ENCODE measurements around the gene AKAP5.

The AKAP5 gene, protein sequence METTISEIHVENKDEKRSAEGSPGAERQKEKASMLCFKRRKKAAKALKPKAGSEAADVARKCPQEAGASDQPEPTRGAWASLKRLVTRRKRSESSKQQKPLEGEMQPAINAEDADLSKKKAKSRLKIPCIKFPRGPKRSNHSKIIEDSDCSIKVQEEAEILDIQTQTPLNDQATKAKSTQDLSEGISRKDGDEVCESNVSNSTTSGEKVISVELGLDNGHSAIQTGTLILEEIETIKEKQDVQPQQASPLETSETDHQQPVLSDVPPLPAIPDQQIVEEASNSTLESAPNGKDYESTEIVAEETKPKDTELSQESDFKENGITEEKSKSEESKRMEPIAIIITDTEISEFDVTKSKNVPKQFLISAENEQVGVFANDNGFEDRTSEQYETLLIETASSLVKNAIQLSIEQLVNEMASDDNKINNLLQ

GRCh38 chr14:64465191-64465822 is at the start of gene AKAP5:
Gene AKAP5 (plus strand): TSS chr14:64465499. CDS start chr14:64468395, 2,896 bp downstream.
- peak; percentile 42 for DNase-seq (ENCODE audit: low spot score)

DNA sequence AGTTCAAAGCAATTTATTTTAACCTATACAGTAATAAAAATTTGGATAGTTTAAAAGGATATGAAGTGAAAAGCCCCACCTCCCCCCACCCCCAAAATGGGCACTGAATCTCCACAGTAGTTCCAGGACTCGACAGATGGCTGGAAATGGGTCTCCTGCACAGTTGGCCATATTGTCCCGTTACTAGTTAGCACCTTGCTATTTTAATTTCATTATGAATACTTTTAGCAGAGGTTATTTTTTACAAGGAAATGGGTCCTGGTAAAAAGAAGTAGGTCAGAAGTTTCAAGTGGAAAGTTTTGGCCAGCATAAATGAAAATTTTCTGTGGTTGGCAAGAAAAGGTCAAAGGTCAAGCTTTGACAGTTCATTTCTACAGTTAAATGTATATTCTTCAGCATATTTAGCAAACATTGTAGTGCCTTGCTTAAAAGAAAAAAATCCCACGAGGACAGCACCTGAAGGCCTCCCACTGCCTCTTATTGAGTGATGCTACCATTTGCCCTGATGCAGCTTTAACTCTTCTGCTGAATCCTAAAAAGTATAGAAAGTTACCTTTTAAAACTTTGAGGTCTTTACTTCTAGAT is 48.9 kb upstream of the AKAP5 start:
- DNase-seq (ENCODE audit: low spot score) = no peak

DNA sequence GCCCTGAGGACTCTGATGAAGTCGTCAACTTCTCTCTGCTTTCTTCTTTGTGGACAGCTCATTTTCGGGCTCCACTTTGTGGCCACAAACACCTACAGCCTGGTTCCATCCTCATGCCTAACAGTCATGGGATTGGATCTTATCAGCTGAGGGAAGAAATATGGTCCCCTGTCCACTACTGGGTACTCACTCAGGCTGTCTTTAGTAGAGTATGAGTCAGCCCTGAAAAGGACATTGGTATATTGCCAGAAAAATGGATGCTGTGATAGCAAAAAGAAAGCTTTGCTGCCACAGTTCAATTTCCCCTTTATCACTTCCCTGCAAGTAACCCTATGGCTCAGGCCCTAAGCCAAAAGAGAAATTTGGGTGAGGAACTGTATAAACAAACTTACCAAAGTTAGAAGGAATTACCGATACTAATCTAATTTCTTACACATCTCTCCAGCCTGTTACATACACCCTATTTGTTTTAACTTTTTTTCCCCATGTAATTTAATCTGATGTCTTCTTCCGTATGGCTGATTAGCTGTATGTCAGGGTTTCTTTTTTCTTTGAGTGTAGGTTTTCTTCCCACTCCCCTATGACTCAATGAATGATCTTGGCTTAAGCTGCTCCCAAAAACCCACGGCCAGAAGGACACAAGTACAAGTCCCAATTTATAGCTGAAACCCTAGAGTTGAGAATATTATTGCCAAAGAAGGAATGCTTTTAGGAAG is 48.1 kb upstream of the AKAP5 start:
- peak; percentile 40 for DNase-seq (ENCODE audit: low spot score)

DNA sequence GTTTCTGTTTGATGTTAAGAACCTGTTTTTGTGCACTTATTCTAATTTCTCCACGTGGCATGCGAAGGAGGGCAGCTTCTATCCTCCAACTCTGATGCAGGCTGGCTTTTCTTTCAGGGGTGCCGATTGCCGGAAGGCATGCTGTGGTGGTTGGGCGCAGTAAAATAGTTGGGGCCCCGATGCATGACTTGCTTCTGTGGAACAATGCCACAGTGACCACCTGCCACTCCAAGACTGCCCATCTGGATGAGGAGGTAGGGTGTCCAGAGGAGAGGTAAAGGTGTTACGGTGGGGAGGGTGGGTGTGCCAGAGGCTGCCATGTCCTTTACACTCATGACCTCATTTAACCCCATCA is 47.6 kb upstream of the AKAP5 start:
- no peak for DNase-seq (ENCODE audit: low spot score)

DNA sequence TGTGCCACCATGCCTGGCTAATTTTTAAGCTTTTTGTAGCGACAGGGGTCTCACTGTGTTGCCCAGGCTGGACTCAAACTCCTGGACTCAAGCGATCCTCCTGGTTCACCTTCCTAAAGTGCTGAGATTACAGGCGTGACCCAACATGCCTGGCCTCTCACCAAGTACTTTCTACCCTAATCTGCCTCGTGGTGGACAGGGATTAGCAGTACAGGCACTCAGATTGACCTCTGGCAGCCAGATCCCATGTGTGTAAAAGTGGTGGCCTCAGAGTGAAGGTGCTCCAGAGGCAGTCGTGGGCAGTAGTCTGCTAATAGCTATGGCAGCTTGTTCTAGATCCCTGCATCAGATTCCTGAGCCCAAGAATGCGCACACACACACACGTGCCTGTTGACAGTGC is 46.3 kb upstream of the AKAP5 start:
- DNase-seq (ENCODE audit: low spot score) = no peak

DNA sequence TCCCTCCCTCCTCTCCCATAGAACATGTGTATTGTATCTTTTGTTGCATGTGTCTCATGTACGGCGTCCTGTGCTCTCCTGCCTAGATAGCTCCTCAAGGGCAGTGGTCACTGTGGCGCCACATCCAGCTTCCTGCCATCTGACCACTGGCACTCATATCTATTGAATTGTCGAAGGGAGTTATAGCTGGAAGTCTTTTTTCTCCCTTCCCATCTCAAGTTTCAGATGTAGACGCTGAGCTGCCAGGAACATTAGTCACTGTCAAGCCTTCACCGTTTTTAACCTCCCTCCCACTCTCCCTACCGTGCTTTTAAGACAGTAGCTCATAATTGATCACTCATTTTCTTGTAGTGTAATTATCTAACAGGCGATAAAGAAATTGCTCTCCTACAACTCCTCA is 44.1 kb upstream of the AKAP5 start:
- peak; percentile 36 for DNase-seq (ENCODE audit: low spot score)

DNA sequence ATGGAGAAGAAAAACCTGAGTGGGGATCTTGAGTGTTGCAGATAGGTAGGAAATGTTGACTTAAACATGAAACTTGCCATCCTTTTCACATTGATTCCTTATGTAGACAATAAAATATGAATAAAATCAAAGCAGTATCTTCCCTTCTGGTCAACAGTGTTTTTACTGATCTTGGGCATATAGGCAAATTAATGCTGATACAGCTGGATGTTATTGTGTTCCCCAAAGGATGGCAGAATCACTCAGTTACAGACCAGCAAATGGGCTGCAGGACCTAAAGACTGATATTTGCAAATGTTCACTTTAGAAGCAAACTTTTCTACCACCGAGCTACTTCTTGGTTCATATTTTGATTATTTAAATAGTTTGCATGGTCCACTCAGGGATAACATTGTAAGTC is 43.3 kb upstream of the AKAP5 start:
- no peak for DNase-seq (ENCODE audit: low spot score)

DNA sequence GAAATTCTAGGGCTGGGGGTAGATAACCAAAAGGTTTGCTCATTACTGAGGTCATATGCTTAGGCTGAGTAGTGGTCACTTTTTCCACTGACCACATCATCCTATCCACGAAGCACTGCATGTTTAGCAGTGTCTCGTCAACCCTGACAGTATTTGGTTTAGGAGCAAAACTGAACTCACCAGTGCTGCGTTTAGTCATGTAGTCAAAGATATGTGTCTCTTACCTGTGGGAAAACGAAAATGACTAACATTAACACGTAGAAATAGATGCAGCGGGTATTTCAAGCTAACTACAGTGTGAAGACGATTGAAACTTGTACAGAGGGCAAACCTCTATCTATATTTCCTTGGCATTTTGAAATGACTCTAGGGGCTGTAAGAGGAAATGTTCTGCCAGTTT is 42.5 kb upstream of the AKAP5 start:
- DNase-seq (ENCODE audit: low spot score) = no peak

DNA sequence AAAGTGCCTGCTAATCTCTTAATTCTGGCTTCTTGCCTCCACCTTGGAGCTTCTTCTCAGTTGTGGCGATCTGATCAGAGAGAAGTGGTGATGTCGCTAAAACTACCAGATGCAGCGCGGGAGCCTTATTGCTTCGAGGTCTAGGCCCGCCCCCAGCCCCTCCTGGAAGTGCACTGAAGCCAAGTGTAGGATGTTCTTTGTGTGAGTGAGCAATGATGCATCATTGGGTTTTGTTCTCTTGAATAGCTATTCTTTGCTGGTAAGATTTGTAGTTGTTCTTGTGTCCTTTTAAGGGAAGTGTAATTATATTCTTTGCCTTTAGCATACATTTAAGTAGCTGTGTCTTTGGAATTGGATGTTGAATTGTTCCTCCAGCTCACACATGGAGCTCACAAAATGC is 41.3 kb upstream of the AKAP5 start:
- DNase-seq (ENCODE audit: low spot score) = no peak

GRCh38 chr14:64434528-64434927 is 30.8 kb upstream of the AKAP5 start:
- DNase-seq (ENCODE audit: low spot score) = no peak

GRCh38 chr14:64438181-64438841 is 27.0 kb upstream of the AKAP5 start:
- DNase-seq (ENCODE audit: low spot score) = peak; percentile 80

DNA sequence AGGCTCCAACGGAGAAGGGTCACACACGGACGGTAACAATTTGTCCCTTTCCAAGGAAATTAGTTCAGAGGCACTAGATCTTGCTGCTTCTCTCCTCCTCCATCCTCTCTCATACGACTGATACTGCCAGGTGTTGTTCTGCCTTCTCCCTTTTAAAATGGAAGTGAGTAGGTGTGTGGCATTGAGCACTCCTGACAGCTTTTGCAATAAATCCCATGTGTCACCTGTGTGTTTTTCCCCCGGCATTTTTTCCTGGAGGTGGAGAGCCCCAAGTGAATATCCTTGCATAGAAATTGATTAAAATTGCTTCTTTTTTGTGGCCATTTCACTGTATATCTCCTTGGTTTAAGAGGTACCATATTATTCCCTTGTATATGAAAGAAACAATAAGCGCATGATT is 26.2 kb upstream of the AKAP5 start:
- DNase-seq (ENCODE audit: low spot score) = no peak

GRCh38 chr14:64440494-64440893 is 24.8 kb upstream of the AKAP5 start:
- no peak for DNase-seq (ENCODE audit: low spot score)

DNA sequence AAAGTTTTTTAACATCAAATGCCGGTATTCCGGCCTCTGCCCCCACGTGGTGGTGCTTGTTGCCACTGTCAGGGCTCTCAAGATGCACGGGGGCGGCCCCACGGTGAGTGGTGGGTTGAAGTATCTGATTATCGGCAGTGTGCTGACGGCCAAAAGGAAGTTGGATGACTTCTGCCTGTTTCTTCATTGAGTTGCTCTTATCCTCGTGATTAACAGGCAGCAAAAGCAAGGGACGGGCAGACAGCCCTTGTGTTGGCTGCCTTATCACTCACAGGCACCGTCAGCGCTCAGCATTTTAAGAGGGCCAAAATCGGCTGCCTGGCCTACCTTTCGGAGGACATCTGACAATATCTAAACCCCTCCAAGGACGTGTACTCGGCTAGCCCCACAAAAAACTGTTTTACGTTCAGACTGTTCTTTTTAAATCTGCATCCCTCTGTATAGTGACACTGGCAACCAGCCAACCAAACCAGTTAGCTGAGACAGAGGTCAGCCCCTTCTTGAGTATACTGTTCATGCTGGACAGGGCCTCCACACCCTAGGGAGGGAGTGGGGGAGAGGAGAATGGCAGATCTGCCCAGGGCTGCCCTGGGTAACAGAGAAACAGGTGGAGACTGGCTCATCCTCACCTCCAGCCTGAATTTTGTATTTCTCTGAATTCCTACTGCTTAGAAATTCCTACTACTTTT is 22.9 kb upstream of the AKAP5 start:
- no peak for DNase-seq (ENCODE audit: low spot score)

DNA sequence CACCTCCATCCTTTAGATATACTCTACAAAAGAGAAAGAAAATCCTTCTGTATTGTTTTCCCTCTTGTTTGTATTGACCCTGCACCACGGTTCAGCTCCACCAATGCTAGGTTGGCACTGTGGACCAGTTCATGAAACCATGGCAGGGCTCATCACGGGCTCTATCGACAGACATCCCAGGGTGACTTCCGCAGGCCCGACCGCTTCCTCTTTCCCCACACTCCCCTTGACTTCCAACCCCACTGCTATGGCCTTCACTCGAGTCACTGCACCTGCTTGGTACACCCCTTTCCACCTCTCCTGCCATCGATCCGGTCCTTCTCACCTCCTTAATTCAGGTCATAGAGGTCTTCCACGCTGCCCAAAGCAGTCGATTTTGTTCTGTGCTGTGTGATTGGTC is 21.2 kb upstream of the AKAP5 start:
- no peak for DNase-seq (ENCODE audit: low spot score)

GRCh38 chr14:64444984-64445845 is 20.1 kb upstream of the AKAP5 start:
- DNase-seq (ENCODE audit: low spot score) = peak; percentile 42

GRCh38 chr14:64447876-64448670 is 17.2 kb upstream of the AKAP5 start:
- no peak for DNase-seq (ENCODE audit: low spot score)

DNA sequence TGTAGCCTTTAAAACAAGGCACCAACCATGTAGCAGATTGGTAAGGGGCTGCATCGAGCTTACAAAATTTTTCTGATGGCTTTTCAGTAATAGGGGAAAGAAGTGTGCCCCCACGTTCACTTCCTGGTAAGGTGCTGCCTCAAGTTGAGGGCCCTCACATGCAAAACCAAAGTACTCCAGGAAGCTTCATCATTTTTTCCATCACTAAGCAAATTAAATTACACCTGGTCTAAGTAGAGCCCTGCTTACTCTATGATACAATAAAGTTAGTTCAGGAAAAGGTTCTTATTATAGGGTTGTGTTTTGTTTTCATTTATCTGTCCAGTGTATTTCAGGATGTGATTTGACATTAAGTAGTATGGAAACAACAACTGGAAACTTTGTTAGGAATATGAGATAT is 15.0 kb upstream of the AKAP5 start:
- DNase-seq (ENCODE audit: low spot score) = no peak

DNA sequence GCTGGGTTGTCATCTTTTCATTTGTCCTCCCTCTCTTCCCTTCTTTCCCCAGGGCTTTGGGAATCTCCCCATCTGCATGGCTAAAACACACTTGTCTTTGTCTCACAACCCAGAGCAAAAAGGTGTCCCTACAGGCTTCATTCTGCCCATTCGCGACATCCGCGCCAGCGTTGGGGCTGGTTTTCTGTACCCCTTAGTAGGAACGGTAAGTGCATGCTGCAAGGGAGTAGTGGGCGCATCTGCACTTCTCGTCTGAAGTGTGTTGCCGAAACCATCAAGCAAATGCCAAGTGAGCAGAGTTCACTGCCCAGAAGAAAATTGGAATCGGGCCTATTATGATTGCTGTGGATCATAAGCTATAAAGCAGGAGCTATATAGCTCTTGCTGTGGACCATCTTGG is 10.6 kb upstream of the AKAP5 start:
- no peak for DNase-seq (ENCODE audit: low spot score)
